Tibial nerve (tissue), 4 donors: ENCODE measurements around the gene PPM1H. TPM values are rescaled to one million over a fixed set of nuclear protein-coding genes. Genes with fewer than 3 reads are reported as not detected.

Experiments used
- DNase-seq, 2 donors: peaks; one replicate each; pipeline ENCODE4 v3.0.0-alpha.2; 2019; ENCODE audit warnings: low spot score in 2 of 2
- H3K27ac ChIP-seq, 4 donors: fragments of 200-600 bp; sonication (generic) in 3 of 4; one replicate each; pipeline ENCODE4 v1.5.1; 2017 to 2019; ENCODE audit warnings: mild to moderate bottlenecking in 1 of 4
- H3K27me3 ChIP-seq, 2 donors: fragments of 200-600 bp; sonication (generic) in 1 of 2; one replicate each; pipeline versions ENCODE4 v1.5.1 to v1.6.0; 2017 to 2019
- H3K36me3 ChIP-seq, 3 donors: fragments of 200-600 bp; sonication (generic); one replicate each; pipeline ENCODE4 v1.5.1; 2018 to 2019
- H3K4me1 ChIP-seq, 4 donors: fragments of 200-600 bp; sonication (generic) in 3 of 4; one replicate each; pipeline ENCODE4 v1.5.1; 2017 to 2019
- H3K4me3 ChIP-seq, 4 donors: fragments of 200-600 bp; sonication (generic) in 3 of 4; one replicate each; pipeline ENCODE4 v1.5.1; 2017 to 2019; ENCODE audit warnings: mild to moderate bottlenecking in 1 of 4, moderate library complexity in 1 of 4
- H3K9me3 ChIP-seq, 4 donors: fragments of 200-600 bp; sonication (generic) in 3 of 4; one replicate each; pipeline ENCODE4 v1.5.1; 2017 to 2019
- EP300 ChIP-seq, 2 donors: sonication (generic); formaldehyde crosslinking; IDR thresholded peaks; one replicate each; pipeline ENCODE4 v1.6.1; 2017; ENCODE audit warnings: antibody characterized with exemption in 2 of 2, mild to moderate bottlenecking in 1 of 2
- POLR2A ChIP-seq, 2 donors: fragments of 450-650 bp; IDR thresholded peaks; one replicate each; pipeline ENCODE4 v1.6.1; 2017; ENCODE audit warnings: antibody characterized with exemption in 2 of 2, mild to moderate bottlenecking in 2 of 2, moderate library complexity in 2 of 2
- WGBS, 2 donors: methylation state at CpG; one replicate each; pipeline ENCODE4 v1.1.5; 2018; 5-methylcytosine and 5-hydroxymethylcytosine counted together
- total RNA-seq, 4 donors: library from RNA; depleted of rRNA; stranded (reverse); fragments of >200 nt; gene quantifications; one replicate each; pipeline ENCODE4 v1.1.0, GENCODE V29; 2016
- TF ChIP-seq, protein P1 (sequence below), 5 experiments: fragments of 200-600 bp in 3 of 5; fragments of 450-650 bp in 2 of 5; sonication (generic) in 3 of 5; IDR thresholded peaks; one replicate each; pipeline ENCODE4 v1.5.1; 2016 to 2019; ENCODE audit warnings: antibody characterized with exemption in 5 of 5, mild to moderate bottlenecking in 3 of 5, moderate library complexity in 2 of 5

PPM1H gene
- total RNA-seq, 4 donors from 2014 or later: 0.78 to 2.6 (median 1.3) TPM

DNA sequence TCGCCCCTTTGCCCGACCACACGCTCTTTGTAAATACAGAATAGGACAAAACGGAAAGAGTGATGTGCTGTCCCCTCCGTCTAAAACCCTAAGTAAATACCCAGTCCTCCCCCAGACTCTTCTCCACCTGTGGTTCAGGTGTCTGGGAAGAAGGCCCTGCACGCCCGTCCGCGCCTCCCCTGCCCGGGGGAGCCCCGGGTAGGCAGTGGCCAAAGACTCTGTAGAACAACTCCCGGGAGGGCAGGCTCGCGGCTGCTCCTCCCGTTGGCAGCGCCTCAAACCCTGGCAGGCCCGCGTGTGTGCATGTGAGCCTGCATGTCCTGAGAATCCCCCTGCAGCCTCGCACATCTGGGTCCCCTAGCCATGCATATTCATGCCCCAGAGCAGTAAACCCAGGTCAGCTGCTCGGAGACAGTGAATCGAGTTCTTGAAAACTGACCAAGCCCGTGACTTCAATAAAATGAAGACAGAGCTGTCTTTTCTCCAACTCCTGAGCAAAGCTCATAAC is 302.5 kb downstream of the PPM1H start:
- Histone ChIP-seq H3K36me3 (no peaks in the 10 kb centered on the region), H3K4me1 (peaks cover 0 to 34% (median 7%) of the 10 kb centered on the region in 4 donors), H3K27me3 (no peaks in the 10 kb centered on the region), H3K9me3 (no peaks in the 10 kb centered on the region), H3K27ac (peak overlapping the region; percentile 9 to 87 (median 71)), H3K4me3 (peak overlapping the region; percentile 37 to 60 (median 46))
- 2 to 6% methylated on average over 17 to 22 of the region's 22 CpGs for WGBS, 2 donors
- TF ChIP-seq POLR2A (IDR thresholded peaks at IDR 0.05): no peak
- TF ChIP-seq, protein P1, sequence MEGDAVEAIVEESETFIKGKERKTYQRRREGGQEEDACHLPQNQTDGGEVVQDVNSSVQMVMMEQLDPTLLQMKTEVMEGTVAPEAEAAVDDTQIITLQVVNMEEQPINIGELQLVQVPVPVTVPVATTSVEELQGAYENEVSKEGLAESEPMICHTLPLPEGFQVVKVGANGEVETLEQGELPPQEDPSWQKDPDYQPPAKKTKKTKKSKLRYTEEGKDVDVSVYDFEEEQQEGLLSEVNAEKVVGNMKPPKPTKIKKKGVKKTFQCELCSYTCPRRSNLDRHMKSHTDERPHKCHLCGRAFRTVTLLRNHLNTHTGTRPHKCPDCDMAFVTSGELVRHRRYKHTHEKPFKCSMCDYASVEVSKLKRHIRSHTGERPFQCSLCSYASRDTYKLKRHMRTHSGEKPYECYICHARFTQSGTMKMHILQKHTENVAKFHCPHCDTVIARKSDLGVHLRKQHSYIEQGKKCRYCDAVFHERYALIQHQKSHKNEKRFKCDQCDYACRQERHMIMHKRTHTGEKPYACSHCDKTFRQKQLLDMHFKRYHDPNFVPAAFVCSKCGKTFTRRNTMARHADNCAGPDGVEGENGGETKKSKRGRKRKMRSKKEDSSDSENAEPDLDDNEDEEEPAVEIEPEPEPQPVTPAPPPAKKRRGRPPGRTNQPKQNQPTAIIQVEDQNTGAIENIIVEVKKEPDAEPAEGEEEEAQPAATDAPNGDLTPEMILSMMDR (IDR thresholded peaks at IDR 0.05): no peak
- no peak for TF ChIP-seq EP300 (IDR thresholded peaks at IDR 0.05)
- peak; percentile 25 to 38 for DNase-seq

DNA sequence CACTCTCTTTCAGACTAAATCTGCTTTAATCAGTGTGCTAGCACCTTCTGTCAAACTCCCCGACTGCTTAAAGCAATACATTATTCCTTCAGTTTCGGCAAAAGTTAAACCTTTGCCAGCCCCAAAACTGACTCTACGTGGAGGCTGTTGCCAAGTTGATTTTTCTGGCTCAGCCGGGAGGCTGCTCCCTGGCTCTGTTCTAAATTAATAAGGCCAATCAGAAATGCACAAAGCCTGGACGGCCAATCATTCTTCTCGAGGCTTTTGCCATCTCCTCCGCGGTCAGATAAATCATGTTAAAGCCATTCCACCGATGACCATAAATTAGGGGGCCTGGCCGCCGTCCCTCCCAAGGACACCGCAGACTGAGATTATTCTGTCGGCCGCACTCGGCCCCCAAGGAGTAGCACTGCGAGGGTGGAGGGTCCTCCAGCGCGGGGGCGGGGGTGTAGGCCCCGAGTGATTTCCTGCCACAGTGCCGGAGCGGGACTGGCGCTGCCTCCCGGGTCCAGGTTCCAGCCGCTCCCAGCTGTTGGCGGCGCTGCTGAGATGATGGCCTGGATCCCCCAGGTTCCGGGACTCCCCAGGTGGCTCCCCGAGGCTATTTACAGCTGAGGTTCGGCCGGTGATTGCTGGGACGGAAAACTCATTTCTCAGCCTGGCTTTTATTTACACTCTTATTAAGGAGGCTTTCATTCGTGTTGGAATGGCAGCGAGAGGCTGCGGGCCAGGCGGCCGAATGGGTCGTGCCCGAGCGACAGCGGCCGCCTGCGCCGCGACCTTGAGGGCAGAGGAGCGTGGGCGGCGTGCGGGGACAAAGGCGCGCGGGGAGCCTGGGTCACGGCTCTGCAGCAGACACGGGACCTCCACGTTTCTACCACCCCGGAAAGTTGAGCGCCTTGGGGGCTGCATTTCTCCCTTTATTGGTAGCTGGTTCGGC is 303.2 kb downstream of the PPM1H start:
- H3K27ac ChIP-seq: peak overlapping the region; percentile 9 to 87 (median 71)

DNA sequence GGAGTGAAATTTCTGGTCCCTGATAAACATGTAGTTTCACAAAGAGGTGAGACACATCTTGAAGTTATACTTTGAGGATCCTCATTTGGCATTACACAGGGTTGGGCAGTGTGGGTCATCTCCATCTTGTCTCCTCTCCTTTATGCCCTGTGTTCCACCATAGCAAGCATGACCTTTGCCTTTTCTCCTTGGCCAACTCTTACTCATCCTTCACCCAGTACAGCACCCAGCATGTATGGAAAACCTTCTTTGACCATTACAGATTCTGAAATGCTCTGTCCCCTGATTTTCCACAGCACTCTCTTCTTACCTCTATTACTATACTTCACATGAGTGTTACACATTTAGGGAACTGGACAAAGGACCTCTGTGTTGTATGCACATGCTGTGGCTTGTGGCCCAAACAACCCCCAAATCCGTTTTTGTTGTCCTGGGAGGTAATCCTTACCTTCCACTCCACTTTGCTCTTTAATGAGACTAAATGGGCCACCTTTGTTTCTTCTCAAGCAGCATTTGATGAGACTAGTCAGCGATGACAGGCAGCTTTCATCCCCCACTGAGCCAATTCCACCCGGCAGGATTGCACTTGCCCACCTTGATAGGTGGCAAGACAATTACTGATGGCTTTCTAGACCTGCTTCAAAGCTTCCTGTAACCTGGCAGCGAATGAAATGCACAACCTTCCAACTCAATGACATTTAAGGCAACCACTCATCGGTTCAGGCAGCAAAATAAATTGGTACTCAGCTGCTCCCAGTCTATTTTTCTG is 304.8 kb downstream of the PPM1H start:
- no peak overlapping the region for H3K27ac ChIP-seq
- no peak overlapping the region for H3K4me3 ChIP-seq
- WGBS, 2 donors: 79 to 88% methylated on average over 5 of the region's 5 CpGs
- TF ChIP-seq EP300 (IDR thresholded peaks at IDR 0.05) (no peak), POLR2A (IDR thresholded peaks at IDR 0.05) (no peak)
- TF ChIP-seq, protein P1 (IDR thresholded peaks at IDR 0.05): no peak
- H3K27me3 ChIP-seq: no peaks in the 10 kb centered on the region
- H3K4me1 ChIP-seq: peaks cover 0 to 25% (median 7%) of the 10 kb centered on the region in 4 donors
- no peaks in the 10 kb centered on the region for H3K9me3 ChIP-seq
- no peak for DNase-seq
- no peaks in the 10 kb centered on the region for H3K36me3 ChIP-seq

More for the DNA sequence above, 303.2 kb downstream of the PPM1H start:
- H3K4me3 ChIP-seq: peak overlapping the region; percentile 37 to 60 (median 46)
- peak; percentile 45 to 53 for DNase-seq
- no peaks in the 10 kb centered on the region for H3K9me3 ChIP-seq
- no peaks in the 10 kb centered on the region for H3K36me3 ChIP-seq
- peak in 1 of 2 donors; percentile 4 for TF ChIP-seq POLR2A (IDR thresholded peaks at IDR 0.05)
- peak in 1 of 2 donors; percentile 49 for TF ChIP-seq EP300 (IDR thresholded peaks at IDR 0.05)
- TF ChIP-seq, protein P1 (IDR thresholded peaks at IDR 0.05): peak; percentile 15 to 54 (median 44)
- 1% methylated on average over 35 to 56 of the region's 58 CpGs for WGBS, 2 donors
- no peaks in the 10 kb centered on the region for H3K27me3 ChIP-seq
- H3K4me1 ChIP-seq: peaks cover 0 to 34% (median 7%) of the 10 kb centered on the region in 4 donors

DNA sequence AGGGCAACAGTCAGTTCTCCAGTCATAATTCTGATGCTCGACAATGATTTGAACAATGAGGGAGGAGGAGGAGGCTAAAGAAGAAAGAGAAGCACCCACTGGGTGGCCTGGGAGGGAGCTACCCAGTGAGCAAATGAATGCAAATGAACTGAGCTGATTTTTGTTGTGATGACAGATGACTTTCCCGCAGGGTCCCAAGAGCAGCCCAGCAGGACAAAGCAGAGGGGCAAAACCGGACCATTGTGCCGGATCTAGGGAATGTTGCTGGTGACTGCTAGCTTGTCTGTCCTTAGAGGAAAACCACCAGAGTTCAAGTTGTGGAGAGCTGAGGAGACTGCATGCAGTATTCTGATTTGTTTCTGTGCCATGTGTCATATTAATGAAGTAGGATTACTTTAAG is 305.5 kb downstream of the PPM1H start:
- 44 to 52% methylated on average over 4 of the region's 4 CpGs for WGBS, 2 donors
- DNase-seq: no peak
- TF ChIP-seq POLR2A (IDR thresholded peaks at IDR 0.05) (no peak), EP300 (IDR thresholded peaks at IDR 0.05) (no peak)
- TF ChIP-seq, protein P1 (IDR thresholded peaks at IDR 0.05): no peak

More for the DNA sequence above, 305.5 kb downstream of the PPM1H start:
- Histone ChIP-seq H3K4me3 (no peak overlapping the region), H3K36me3 (no peaks in the 10 kb centered on the region), H3K27me3 (no peaks in the 10 kb centered on the region), H3K9me3 (no peaks in the 10 kb centered on the region), H3K4me1 (peaks cover 0 to 25% (median 7%) of the 10 kb centered on the region in 4 donors), H3K27ac (no peak overlapping the region)
